TTC549 (cell line): ENCODE data around the gene PANX2.

ENCODE experiments used
- FAIRE-seq: peaks from 2 replicates; lab custom pipeline; 2012; peaks lifted over from hg19 to GRCh38; lab: Jason Lieb, UNC

The PANX2 gene

DNA sequence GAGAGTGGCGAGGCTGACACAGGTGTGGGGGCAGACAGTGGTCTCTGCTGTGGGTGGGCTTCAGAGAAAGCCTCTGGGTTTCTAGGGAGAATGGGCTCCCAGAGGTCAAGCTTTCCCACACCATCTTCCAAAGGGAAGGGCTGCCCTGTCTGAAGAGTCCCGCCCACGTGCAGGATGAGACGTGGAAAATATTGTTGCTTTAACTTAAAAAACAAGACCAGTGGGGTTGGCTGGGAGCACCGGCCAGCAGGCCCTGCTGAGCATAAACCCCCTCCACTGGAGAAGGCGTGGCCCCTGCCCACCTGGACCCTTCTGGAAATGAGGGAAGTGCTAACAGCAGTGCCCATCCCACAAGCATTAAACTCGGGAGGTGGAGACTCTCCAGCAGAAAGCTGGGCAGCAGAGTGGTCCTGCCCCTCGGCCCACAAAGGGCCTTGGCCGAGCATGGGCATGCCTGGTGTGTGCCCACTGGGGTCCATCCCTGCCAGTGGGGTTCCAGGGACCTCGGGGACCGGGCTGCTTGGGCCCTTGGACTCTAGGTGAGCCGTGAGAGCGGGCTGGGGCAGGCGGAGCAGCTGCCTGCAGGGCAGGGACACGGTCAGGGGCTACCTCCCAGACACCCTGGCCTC, 45.6 kb downstream of the PANX2 start:
- no peak for FAIRE-seq

DNA sequence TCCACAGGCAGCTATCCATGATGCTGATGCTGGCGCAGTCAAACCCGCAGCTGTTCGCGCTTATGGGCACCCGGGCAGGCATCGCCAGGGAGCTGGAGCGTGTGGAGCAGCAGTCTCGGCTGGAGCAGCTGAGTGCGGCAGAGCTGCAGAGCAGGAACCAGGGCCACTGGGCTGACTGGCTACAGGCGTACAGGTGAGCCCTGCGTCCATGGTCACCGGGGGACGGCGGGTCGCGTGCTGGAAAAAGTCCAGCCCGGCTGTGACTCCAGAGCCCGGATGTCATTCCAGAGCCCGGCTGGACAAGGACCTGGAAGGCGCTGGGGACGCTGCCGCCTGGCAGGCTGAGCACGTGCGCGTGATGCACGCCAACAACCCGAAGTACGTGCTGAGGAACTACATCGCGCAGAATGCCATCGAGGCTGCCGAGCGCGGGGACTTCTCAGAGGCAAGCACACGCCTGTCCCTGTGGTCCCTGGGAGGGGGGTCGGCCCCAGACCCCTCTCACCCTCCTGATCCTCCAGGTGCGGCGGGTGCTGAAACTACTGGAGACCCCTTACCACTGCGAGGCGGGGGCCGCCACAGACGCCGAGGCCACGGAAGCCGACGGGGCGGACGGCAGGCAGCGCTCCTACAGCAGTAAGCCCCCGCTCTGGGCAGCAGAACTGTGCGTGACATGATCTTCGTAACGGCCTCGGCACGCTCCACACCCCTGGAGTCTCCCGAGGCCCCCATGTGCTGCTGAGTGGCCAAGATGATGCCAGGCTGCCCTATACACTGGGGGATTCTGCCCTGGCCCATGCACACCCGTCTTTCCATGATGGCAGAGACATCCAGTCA, 46.4 kb downstream of the PANX2 start:
- no peak for FAIRE-seq

DNA sequence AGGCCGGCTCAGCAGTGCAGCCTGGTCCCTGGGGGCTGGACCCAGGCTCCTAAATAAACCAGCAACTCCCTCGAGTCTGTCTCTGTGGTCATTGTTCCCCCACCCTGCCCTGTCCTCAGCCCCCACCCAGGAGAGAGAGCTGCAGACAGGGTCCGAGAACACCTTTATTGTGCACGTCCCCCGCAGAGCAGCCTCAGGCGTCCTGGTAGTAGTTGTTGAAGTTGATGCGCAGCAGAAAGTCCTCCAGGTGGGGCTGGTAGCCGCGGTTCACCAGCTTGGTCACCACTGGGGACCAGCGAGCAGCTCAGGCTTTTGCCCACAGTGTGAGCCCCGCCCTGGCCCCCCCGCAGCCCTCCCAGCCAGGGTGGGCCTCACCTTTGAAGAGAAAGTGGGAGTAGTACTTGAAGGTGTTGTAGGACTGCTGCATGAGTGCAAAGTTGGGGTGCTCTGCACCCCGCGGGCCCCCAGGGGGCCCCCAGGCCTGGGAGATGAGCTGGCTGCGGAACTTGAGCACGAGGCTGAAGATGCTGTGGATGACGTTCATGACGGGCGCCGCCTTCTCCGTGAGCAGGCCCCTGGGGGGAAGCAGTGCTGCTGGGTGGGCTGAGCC, 47.1 kb downstream of the PANX2 start:
- FAIRE-seq = no peak

DNA sequence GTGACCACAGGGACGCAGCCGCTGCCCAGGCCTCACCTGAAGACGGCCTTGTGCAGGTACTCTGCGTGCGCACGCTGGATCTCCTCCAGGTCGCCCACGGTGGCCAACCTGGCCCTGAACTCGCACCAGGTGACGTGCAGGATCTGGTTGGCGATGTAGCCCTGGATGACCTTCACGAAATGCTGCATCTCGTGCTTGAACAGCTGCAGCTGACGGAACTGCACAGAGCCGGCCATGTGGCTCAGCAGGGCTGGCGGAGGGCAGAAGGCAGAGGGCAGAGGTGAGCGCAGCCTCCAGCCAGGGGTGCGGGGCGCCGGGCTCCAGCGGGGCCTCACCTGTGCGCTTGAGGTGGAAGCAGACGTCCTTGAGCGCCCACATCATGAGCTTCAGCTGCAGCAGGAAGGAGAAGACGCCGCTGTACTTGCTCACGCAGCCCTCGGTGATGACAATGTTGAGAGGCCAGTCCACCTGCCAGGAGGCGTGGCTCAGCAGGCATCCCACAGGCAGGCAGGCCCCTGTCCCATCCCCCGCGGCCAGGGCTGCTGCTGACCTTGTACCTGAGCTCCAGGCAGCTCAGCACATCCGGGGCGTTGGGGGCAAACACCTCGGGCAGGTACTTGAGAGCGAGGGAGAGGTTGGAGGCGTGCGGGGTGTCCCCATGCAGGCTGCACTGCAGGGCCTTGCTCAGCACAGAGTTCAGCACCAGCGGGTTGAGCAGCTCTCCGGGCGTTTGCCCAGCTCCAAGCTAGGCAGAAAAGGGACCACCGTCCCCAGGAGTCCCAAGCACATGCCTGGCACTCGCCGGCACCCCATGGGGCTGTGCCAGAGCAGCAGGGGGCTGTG, 47.8 kb downstream of the PANX2 start:
- FAIRE-seq = no peak

DNA sequence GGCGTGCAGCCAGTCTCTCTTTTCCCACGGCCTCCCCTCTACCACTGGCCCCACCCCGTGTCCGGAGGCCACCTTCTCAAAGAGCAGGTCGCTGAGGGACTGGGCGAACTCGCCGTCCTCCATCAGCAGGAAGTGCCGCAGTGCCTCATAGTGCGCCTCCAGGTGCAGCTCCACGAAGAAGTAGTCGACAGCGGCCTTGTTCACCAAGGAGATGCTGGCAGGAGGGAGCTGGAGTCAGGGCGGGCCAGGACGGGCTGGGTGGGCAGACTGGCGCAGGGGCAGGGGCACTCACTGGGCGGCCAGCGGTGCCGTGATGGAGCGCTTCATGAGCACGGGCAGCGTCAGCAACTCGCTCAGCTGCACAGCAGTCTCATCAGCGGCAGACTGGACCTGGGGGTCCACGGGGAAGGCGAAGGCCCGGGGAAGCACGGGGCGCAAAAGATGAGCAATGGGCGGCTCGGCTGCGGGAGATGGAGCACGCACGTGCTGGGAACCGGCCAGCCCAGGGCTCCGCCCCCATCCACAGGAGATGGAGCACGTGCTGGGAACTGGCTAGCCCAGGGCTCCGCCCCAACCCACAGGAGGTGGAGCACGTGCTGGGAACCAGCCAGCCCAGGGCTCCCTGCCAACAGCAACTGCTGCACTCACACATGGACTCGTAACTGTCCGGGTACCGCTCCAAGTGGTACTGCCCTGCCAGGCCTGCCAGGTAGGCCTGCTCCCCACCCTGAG, 48.6 kb downstream of the PANX2 start:
- no peak for FAIRE-seq

DNA sequence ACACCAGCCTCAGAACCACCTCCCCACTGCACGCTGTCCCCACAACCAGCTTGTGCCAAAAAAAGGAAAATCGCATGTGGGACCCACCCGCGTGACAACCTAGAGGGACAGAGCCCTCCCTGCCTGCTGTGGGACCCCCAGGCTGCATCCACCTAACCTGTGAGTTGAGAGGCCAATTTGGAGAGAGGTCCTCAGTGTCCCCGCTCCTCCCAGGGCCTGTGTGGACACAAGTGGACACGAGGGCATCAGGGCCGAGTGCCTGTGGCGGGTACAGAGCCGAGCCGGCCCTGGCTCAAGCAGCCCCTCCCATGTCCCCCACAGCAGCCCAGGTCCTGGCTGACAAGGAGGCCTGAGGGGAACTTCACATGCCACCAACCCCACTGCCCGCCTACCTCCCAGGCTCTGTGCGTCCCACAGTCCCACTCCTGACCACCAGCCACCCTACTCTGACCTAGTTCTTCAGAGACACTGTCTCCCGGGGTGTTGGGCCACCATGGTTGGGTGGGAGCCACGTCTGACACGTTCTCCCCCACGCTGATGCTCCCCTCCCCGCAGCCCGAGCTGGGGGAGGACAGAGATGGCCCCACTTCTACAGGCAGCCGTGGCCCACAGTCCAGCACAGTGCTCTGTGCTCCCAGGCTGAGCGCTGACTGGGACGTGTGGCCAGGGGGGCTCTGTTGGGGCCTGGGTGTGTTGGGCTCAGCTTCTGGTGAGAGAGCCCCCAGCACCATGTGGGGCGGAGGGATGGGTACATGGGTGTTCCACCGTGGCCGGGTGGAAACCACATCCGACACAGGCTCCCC, 49.5 kb downstream of the PANX2 start:
- FAIRE-seq = no peak

DNA sequence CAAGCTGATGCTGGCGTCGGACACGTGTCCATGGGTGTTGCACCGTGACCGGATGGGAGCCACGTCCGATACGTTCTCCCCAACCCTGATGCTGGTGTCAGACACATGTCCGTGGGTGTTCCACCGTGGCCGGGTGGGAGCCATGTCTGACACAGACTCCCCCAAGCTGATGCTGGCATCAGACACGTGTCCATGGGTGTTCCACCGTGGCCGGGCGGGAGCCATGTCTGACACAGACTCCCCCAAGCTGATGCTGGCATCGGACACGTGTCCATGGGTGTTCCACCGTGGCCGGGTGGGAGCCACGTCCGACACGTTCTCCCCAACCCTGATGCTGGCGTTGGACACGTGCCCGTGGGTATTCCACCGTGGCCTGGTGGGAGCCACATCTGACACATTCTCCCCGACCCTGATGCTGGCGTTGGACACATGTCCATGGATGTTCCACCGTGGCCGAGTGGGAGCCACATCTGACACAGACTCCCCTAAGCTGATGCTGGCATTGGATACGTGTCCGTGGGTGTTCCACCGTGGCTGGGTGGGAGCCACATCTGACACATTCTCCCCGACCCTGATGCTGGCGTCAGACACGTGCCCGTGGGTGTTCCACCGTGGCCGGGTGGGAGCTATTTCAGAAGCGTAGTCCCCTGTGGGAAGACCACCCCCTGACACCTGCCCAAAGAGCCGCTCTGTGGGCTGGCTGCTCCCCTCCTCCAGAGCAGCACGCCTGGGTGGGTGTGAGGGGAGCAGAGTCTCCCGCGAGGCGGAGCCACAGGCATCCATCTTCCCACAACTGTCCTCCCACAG, 50.3 kb downstream of the PANX2 start:
- no peak for FAIRE-seq

DNA sequence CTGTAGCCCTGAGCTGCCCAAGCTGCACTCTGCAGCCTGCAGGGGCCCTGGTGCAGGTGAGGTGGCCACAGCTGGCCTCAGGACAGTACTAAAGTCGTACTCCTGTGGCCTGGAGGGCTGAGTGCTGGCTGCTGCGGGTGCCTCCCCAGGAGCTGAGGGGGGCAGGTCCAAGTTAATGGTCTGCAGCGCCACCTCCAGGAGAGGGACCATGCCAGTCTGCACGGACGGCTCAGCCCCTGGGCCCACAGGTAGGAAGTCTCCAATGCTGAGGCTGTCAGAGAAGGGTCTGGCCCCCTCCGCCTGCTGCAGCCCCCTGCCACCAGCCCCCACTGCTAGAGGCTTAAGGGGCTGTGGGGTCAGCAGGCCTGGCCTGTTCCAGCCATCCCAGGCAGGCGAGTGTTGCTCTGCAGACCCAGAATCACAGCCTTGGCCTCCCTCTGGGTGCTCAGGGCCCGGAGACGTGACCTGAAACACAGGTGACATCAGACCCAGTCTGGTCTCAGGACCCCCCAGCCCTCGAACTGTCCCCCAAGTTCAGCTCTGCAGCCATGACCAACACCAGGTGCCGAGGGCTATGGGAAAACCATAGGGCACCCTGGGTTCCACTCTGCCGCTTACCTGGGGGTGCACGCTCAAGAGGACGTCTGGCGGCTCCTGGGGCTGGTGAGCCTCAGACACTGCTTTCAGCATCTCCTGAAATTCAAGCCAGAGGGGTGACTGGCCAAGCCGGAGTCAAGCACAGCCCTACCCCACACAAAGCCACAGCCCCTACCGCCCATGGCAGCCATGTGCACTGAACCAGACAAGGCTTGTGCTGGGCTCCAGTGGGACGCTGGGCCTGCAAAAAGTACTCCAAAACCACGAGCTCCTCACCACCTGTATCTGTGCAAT, 51.1 kb downstream of the PANX2 start:
- FAIRE-seq = no peak

DNA sequence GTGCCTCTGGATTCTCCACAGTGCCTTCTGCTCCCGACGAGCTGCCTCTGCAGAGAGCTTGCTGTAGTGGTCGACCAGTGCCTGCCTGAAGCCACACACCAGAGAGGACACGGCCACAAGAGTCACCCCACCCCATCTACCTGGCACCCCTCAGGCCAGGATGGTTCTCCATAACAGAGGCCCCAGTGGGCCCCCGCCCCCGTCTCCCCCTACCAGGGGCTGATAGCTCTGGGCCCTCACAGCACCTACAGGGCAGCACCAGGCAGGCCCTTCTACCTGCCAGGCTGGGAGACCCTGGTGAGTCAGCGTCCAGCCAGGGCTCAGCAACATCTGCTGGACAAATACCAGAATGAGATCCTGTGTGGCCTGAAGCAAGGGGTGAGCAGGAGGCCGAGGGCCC, 52.0 kb downstream of the PANX2 start:
- FAIRE-seq = no peak

DNA sequence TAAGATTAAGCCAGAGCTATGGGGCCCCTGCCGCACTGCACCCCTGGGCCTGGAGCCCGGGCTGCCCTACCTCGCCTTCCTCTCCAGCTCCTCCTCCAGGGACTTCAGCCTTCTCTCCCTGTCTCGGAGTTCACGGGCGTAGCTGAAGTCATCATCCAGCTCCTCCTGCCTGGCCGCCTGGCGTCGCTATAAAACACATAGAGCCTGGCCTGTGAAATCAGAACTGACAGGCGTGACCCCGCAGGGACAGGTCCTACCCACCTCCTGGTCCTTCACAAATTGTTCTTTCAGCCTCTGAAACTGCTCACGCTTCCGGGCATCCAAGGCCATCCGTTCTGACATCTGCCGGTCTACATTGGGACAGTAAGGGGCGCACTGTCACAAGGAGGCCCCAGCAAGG, 53.5 kb downstream of the PANX2 start:
- FAIRE-seq = no peak

DNA sequence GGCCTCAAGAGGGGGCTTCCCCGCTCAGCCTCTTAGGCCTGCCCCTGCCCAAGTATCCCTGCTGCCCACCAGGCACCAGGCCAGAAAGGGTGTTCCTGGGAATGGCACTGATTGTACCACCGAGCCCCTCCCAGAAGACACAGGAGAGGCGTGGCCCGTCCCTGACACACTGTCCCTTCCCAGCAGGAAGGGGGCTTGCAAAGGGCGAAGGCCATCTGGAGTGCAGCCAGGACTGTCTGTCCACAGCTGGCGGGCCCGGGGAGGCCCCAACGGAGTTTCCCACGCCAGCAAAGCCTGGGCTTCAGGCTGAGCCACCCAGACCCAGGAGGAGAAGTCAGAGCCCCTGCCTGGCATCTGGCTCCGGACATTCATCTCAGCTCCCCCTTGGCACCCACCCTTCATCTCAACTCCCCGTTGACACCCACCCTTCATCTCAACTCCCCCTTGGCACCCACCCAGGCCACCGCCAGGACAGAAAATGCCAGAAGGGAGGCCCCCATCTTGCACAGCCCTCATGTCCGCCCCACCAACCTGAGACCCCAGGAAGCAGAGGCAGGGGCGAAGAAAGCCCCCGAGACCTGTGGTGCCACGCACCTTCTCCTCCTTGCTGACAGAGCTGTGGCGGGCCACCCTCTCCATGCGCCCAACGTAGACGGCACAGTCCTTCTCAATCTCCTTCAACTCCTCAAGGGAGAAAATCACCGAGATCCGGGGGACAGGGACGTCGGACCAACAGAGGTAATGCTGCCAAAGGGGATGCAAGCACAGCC, 54.9 kb downstream of the PANX2 start:
- FAIRE-seq = no peak

DNA sequence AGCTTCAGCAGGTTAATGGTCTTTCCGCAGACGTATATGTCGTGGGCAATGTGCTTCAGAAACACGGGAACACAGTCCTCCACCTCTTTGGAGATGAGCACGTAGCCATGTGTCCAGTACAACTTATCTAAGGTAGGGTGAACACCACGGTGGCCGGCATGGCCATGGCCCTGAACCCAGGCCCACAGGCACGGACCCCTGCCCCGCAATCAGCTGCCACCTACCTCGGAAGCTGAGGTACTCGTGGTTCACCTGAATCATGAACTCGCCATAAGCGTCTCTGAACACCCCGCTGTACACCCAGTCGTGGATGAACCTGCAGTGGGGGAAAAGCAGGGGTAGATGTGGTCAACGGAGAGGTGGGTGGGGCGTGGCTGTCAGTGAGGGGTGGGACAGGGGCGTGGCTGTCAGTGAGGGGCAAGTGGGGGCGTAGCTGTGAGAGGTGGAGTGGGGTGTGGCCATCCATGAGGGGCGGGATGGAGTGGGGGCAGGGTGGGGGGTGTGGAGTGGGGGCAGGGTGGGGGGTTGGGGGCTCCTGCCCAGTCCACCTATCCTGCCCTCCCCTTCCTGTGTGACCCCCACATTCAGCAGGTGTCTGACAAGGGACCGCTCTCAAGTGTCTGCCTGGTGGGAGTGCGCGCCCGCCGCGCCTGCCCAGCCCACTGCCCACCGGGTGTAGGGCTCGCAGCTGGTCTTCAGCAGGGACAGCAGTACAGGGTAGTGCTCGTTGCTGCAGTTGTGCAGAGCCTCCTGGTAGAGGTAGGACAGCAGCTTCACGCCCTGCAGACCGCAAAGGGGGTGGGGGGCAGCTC, 55.7 kb downstream of the PANX2 start:
- FAIRE-seq = no peak

DNA sequence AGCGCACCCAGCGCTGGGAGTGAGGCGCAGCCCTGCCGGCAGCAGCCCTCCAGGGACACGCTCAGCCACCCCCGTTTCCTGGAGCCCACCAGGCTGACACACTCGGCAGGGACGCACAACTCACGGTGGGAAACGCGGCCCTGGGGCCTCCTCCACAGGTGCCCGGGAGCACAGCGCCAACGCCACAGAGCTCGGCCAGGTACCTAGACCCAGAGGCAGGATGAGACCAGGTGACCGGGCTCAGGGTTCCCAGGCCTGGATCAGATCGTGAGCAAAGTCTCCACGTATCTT, 56.3 kb downstream of the PANX2 start:
- no peak for FAIRE-seq

DNA sequence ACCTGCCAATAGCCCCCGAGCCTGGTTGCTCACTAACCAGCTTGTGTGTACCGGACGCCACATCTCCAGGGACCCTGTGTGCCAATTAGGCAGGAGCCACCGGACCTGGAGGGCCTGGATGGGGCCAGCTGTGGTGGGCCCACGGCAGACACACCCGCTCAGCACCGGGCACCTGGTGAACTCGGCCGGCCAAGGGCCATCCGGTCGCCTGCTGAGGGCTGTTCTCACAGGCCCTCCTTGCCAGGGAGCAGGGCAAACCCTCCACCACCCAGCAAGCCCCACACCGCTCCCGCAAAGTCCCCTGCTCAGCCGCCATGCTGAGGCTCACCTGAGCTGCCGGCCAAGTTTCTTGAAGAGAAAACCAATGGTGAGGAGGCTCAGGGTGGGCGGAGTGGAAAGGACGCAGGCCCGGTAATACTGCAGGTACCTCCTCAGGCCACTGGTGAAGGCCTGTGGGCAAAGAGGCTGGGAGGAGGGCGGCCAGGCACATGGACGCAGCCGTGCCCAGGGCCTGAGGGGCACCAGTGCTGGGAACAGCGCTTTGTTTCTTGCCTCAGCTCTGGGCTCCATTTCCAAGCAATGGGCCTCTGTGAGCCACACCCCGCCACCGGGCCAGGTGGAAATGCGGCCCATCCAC, 57.2 kb downstream of the PANX2 start:
- no peak for FAIRE-seq

DNA sequence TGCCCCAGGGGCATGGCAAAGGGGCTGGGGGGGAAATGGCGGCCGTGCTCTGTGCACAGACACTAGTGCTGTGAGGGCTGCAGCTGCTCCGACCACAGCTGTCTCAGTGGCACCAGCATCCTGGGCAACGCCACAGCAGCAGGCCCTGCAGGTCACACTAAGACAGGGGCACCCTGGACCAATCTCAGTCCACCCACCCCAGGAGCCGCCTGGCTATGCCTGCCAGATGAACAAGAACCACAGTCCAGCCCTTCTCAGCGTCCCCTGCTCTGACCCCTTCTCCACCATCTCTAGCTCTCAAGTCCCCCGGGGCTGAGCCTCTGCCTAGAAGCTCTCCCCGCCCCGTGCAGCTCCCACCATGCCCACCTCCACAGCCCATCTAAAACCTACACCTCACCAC, 57.8 kb downstream of the PANX2 start:
- no peak for FAIRE-seq

DNA sequence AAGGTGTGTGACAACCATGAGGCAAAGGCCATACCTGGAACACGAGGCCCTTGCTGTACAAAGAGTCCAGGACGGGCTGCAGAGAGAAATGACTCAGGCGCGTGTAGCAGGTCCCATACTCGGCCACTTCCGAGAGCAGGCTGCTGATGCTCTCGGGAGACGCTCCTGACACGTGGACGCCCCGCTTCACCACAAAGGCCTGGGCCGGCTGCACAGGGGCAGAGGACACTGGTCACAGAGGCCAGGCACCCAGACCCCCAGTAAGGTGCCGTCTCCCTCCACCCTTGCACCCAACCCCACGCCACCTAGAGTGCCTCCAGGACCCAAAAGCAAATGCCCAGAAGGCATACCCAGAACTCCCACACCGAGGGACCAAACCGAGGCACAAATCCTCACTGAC, 58.8 kb downstream of the PANX2 start:
- no peak for FAIRE-seq
